Measurements from ENCODE around the gene MMP11.

The MMP11 gene

GRCh38 chr22:23751441-23751996 lies 21.1 kb upstream of the MMP11 start:
- peak overlapping the region; percentile 64 for H3K4me3 ChIP-seq (ENCODE audit: low read depth, low read length)
- DNase-seq (ENCODE audit: low read depth) = peak; percentile 31
- TF ChIP-seq MAX (IDR thresholded peaks at IDR 0.05; ENCODE audit: low read depth, low read length) (no peak), MYC (IDR thresholded peaks at IDR 0.05; ENCODE audit: low read depth, low read length) (no peak), POLR2A (IDR thresholded peaks at IDR 0.05; ENCODE audit: extremely low read depth, insufficient read length) (no peak), CTCF (IDR thresholded peaks at IDR 0.05; ENCODE audit: low read depth, low read length) (no peak)

GRCh38 chr22:23752090-23752691 lies 20.5 kb upstream of the MMP11 start:
- DNase-seq (ENCODE audit: low read depth) = peak; percentile 80
- TF ChIP-seq MAX (IDR thresholded peaks at IDR 0.05; ENCODE audit: low read depth, low read length) (no peak), CTCF (IDR thresholded peaks at IDR 0.05; ENCODE audit: low read depth, low read length) (no peak), MYC (IDR thresholded peaks at IDR 0.05; ENCODE audit: low read depth, low read length) (no peak), POLR2A (IDR thresholded peaks at IDR 0.05; ENCODE audit: extremely low read depth, insufficient read length) (no peak)

GRCh38 chr22:23752750-23753149 lies 19.9 kb upstream of the MMP11 start:
- H3K4me3 ChIP-seq (ENCODE audit: low read depth, low read length) = no peak overlapping the region
- DNase-seq (ENCODE audit: low read depth) = no peak
- TF ChIP-seq MAX (IDR thresholded peaks at IDR 0.05; ENCODE audit: low read depth, low read length) (no peak), MYC (IDR thresholded peaks at IDR 0.05; ENCODE audit: low read depth, low read length) (no peak), CTCF (IDR thresholded peaks at IDR 0.05; ENCODE audit: low read depth, low read length) (no peak), POLR2A (IDR thresholded peaks at IDR 0.05; ENCODE audit: extremely low read depth, insufficient read length) (no peak)

More at GRCh38 chr22:23752090-23752691, 20.5 kb upstream of the MMP11 start:
- no peak overlapping the region for H3K4me3 ChIP-seq (ENCODE audit: low read depth, low read length)

GRCh38 chr22:23753385-23753784 lies 19.3 kb upstream of the MMP11 start:
- DNase-seq (ENCODE audit: low read depth) = peak; percentile 59
- TF ChIP-seq CTCF (IDR thresholded peaks at IDR 0.05; ENCODE audit: low read depth, low read length) (no peak), MAX (IDR thresholded peaks at IDR 0.05; ENCODE audit: low read depth, low read length) (no peak), POLR2A (IDR thresholded peaks at IDR 0.05; ENCODE audit: extremely low read depth, insufficient read length) (no peak), MYC (IDR thresholded peaks at IDR 0.05; ENCODE audit: low read depth, low read length) (no peak)
- H3K4me3 ChIP-seq (ENCODE audit: low read depth, low read length) = no peak overlapping the region

- no peak for DNase-seq (ENCODE audit: low read depth)
- TF ChIP-seq POLR2A (IDR thresholded peaks at IDR 0.05; ENCODE audit: extremely low read depth, insufficient read length) = no peak
- TF ChIP-seq MAX (IDR thresholded peaks at IDR 0.05; ENCODE audit: low read depth, low read length) = no peak
- no peak for TF ChIP-seq CTCF (IDR thresholded peaks at IDR 0.05; ENCODE audit: low read depth, low read length)
- H3K4me3 ChIP-seq (ENCODE audit: low read depth, low read length) = no peak within 1 kb of the TSS
Observed at GRCh38 chr22:23754220-23754919, 18.3 kb upstream of the MMP11 start, which contains the start of gene VPREB3. VPREB3 (minus strand) TSS chr22:23754425; CDS start chr22:23754363, 62 bp downstream.
